HG03565 (cell line): ENCODE data around the gene SYTL5.

Source experiments
- ATAC-seq: cut with Tn5 transposase; IDR thresholded peaks from one replicate; pipeline ENCODE4 v1.9.1; 2021; ENCODE audit warnings: mild to moderate bottlenecking, moderate library complexity; ENCODE audit not compliant: unreplicated experiment

SYTL5 gene

GRCh38 chrX:38018766-38019425 is 12.5 kb downstream of the SYTL5 start:
- no peak for ATAC-seq

GRCh38 chrX:38028300-38028699 is 21.9 kb downstream of the SYTL5 start:
- no peak for ATAC-seq

GRCh38 chrX:38036466-38036865 is 30.1 kb downstream of the SYTL5 start:
- no peak for ATAC-seq

- ATAC-seq: no peak
These were observed 32.1 kb downstream of the SYTL5 start for GRCh38 chrX:38038501-38038900.

- ATAC-seq: no peak
These were observed 34.9 kb downstream of the SYTL5 start for GRCh38 chrX:38041237-38041636.

GRCh38 chrX:38044701-38045100 is 38.3 kb downstream of the SYTL5 start:
- no peak for ATAC-seq

GRCh38 chrX:38045538-38046096 is 39.3 kb downstream of the SYTL5 start:
- no peak for ATAC-seq

GRCh38 chrX:38048886-38049285 is 42.5 kb downstream of the SYTL5 start:
- ATAC-seq: no peak

- no peak for ATAC-seq
These were observed 44.5 kb downstream of the SYTL5 start for GRCh38 chrX:38050806-38051205.

GRCh38 chrX:38052096-38052495 is 45.7 kb downstream of the SYTL5 start:
- no peak for ATAC-seq

- ATAC-seq: no peak
These were observed 49.0 kb downstream of the SYTL5 start for GRCh38 chrX:38055170-38055847.

GRCh38 chrX:38060331-38060878 is 54.1 kb downstream of the SYTL5 start:
- no peak for ATAC-seq

GRCh38 chrX:38061335-38061734 is 55.0 kb downstream of the SYTL5 start:
- ATAC-seq: no peak

GRCh38 chrX:38066934-38067333 is 60.6 kb downstream of the SYTL5 start:
- ATAC-seq: no peak

GRCh38 chrX:38069273-38069672 is 62.9 kb downstream of the SYTL5 start:
- no peak for ATAC-seq

GRCh38 chrX:38069991-38070390 is 63.6 kb downstream of the SYTL5 start:
- ATAC-seq: no peak

GRCh38 chrX:38079463-38079862 is 73.1 kb downstream of the SYTL5 start:
- no peak for ATAC-seq

- no peak for ATAC-seq
These were observed 74.5 kb downstream of the SYTL5 start for GRCh38 chrX:38080808-38081207.

GRCh38 chrX:38081909-38082308 is 75.6 kb downstream of the SYTL5 start:
- no peak for ATAC-seq

GRCh38 chrX:38082309-38082708 is 76.0 kb downstream of the SYTL5 start:
- no peak for ATAC-seq

GRCh38 chrX:38085813-38086212 is 79.5 kb downstream of the SYTL5 start:
- ATAC-seq: no peak
